AG04450 (cell line): ENCODE results near the gene CBFB. TPM values are rescaled to one million over a fixed set of nuclear protein-coding genes. Genes with fewer than 3 reads are reported as not detected.

ENCODE experiments used
- CTCF ChIA-PET: fragments of 300-600, 350-600 bp; formaldehyde crosslinking; extraction: SDS; loops from one replicate; lab custom pipeline; 2022; ENCODE audit warnings: antibody characterized with exemption, inconsistent platforms; lab: Charles Lee
- POLR2A ChIA-PET: fragments of 350-600 bp; formaldehyde crosslinking; extraction: SDS; loops from one replicate; lab custom pipeline; 2021; ENCODE audit warnings: antibody characterized with exemption, inconsistent platforms; lab: Yijun Ruan, JAX
- DNase-seq: peaks from one replicate; pipeline ENCODE4 v3.0.0-alpha.2; 2011; ENCODE audit warnings: low read depth, low spot score
- H3K27ac ChIP-seq: one replicate; pipeline ENCODE4 v1.5.1; 2012; ENCODE audit warnings: low read depth, low read length, control low read depth
- H3K27me3 ChIP-seq: one replicate; pipeline ENCODE4 v1.6.0; 2012; ENCODE audit warnings: low read length; ENCODE audit not compliant: control insufficient read depth, insufficient read depth
- H3K4me3 ChIP-seq: 2 replicates; pipeline ENCODE4 v1.5.1; 2011; ENCODE audit warnings: mild to moderate bottlenecking, low read depth, low read length, control low read depth
- H3K9me3 ChIP-seq: 2 replicates; pipeline ENCODE4 v1.5.1; 2012; ENCODE audit warnings: low read length; ENCODE audit not compliant: control insufficient read depth, insufficient read depth
- polyA plus RNA-seq: library from polyadenylated mRNA; depleted of rRNA; stranded (reverse); fragments of >200 nt; gene quantifications from 2 replicates; pipeline ENCODE4 v1.2.3, GENCODE V29; 2011
- TF ChIP-seq, protein P1 (sequence below): IDR thresholded peaks from 2 replicates; pipeline ENCODE4 v1.5.1; 2011; ENCODE audit warnings: low read depth, low read length, control low read depth, inconsistent platforms

The CBFB gene
- polyA plus RNA-seq, 1 experiment = 46.1 TPM

DNA sequence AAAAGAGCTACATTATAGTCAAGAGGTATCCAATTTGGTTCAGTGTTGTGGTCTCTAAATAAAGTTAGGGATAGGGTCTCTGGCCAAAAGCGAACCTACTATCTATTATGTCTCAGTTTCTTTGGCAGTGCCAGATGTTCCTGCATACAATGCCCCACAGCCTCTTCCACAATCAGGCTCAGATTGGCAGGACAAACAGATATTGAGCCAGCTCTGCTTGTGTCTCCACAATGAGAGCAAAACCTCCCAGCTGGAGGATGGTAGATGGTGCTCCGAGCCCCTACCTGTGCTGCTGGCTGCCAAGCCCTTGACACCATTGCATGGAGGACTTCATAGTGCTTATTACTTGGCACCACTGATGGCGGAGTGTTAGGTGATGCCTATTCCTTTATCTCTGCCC, 100.5 kb downstream of the CBFB start:
- no peaks in the 10 kb centered on the region for H3K27me3 ChIP-seq
- TF ChIP-seq, protein P1, sequence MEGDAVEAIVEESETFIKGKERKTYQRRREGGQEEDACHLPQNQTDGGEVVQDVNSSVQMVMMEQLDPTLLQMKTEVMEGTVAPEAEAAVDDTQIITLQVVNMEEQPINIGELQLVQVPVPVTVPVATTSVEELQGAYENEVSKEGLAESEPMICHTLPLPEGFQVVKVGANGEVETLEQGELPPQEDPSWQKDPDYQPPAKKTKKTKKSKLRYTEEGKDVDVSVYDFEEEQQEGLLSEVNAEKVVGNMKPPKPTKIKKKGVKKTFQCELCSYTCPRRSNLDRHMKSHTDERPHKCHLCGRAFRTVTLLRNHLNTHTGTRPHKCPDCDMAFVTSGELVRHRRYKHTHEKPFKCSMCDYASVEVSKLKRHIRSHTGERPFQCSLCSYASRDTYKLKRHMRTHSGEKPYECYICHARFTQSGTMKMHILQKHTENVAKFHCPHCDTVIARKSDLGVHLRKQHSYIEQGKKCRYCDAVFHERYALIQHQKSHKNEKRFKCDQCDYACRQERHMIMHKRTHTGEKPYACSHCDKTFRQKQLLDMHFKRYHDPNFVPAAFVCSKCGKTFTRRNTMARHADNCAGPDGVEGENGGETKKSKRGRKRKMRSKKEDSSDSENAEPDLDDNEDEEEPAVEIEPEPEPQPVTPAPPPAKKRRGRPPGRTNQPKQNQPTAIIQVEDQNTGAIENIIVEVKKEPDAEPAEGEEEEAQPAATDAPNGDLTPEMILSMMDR = no peak
- ChIA-PET CTCF (interaction anchor here (1.1 to 2.1 kb wide), 2 partner anchors 26 to 56 kb away, joined by 3 to 6 read pairs; no protein-coding TSS in a partner anchor), POLR2A (no interaction called here)
- H3K9me3 ChIP-seq = no peaks in the 10 kb centered on the region
- no peak overlapping the region for H3K27ac ChIP-seq
- H3K4me3 ChIP-seq = no peak overlapping the region
- no peak for DNase-seq

DNA sequence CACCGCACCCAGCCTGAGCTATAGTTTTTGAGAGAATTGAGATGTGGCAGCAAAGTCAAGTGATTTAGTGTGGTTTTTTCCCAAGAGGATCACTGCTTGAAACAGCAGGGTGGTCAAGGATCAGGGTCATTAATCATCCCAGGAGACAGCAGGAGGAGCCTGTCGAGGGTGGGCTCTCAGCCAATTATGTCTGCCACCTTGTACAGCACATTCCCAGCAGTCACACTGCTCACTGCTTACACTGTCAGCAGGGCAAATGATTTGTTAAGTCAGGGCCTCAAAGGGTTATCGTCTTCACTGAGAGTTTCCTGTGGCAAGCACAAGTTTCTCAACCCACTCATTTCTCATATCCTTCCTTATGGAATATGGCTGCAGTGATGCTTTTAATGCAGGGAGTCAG, 108.7 kb downstream of the CBFB start:
- no peaks in the 10 kb centered on the region for H3K27me3 ChIP-seq
- H3K9me3 ChIP-seq = no peaks in the 10 kb centered on the region; the same call in 1 of the 2 replicates
- H3K27ac ChIP-seq = no peak overlapping the region
- ChIA-PET POLR2A (no interaction called here), CTCF (interaction anchor here (0.6 to 2.2 kb wide), 3 partner anchors 18 to 319 kb away, joined by 3 to 10 read pairs (median 4); no protein-coding TSS in a partner anchor)
- TF ChIP-seq, protein P1 = no peak
- H3K4me3 ChIP-seq = no peak overlapping the region
- DNase-seq = no peak

DNA sequence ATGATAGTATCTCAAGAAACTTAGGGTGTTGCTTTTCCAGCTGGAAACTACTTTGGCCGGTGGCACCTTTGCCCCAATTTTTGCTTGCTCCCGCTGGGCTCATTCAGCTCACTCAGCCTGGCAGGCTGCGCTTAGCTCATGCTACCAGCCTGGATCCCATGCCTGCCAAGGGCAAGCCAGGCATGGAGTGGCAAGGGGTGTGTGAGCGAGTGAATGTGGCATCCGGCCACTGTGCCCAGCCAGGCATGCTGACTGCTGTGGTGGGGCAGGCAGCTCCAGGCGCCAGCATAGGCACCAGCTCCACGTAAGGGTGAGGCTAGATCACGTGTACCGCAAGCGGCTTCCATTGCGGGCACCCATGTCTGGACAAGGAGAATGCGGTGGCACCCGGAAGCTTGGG, 112.4 kb downstream of the CBFB start:
- ChIA-PET POLR2A (interaction anchor here (1.0 to 2.7 kb wide), 2 partner anchors 10 to 195 kb away, joined by 3 to 13 read pairs; partner anchors contain the start of gene B3GNT9), CTCF (interaction anchor here (0.8 to 2.6 kb wide), 3 partner anchors 9 to 41 kb away, joined by 3 to 15 read pairs (median 4); no protein-coding TSS in a partner anchor)
- Histone ChIP-seq H3K27me3 (no peaks in the 10 kb centered on the region), H3K4me3 (no peak overlapping the region), H3K27ac (no peak overlapping the region), H3K9me3 (no peaks in the 10 kb centered on the region; the same call in 1 of the 2 replicates)
- TF ChIP-seq, protein P1 = no peak
- DNase-seq = no peak

DNA sequence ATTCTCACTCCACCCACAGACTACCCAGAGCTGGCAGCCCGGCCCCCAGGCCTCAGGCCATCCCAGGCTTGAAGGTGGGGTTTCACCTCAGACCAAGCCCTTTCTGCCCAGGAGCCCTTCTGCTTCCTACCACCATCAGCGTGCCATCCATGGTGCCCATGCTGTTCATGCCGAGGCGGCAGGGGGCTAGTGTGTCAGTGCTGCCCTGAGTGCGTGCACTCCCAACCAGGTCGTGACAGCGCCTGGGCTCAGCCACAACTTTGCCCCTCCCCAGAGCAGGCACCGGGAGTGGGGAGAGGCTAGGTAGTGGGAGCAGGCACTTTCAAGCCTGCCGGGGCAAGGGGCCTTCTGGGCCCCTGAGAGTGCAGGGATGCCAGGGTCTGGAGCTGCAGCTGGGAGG, 113.4 kb downstream of the CBFB start:
- DNase-seq = no peak
- TF ChIP-seq, protein P1 = no peak
- no peak overlapping the region for H3K4me3 ChIP-seq
- no peaks in the 10 kb centered on the region; the same call in 1 of the 2 replicates for H3K9me3 ChIP-seq
- no peaks in the 10 kb centered on the region for H3K27me3 ChIP-seq
- H3K27ac ChIP-seq = no peak overlapping the region
- CTCF ChIA-PET = interaction anchor here (1.5 to 2.6 kb wide), 2 partner anchors 10 to 13 kb away, joined by 3 to 15 read pairs; no protein-coding TSS in a partner anchor
- POLR2A ChIA-PET = interaction anchor here (2.7 kb wide), 1 partner anchor 9 kb away, joined by 13 read pairs; the partner anchor contains the start of gene B3GNT9

DNA sequence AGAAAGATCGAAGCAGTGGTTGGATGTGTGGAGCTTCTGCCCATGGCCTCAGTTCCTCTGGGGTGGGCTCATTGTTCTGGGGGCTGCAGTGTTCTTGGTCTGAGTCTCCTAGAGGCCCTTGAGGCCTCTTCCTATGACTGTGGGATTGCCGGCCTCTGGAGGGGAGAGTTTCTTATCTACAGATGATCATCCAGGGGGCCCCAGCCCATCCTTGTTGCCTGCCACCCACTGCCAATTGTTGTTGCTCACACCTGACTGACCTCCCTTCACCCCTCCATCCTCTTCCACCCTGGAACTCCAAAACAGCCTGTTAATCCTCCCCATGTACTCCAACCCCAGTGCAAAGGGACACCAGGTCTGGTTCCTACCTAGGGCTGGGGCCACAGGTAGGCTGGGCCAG, 116.0 kb downstream of the CBFB start:
- Histone ChIP-seq H3K9me3 (peaks cover 6% of the 10 kb centered on the region), H3K27ac (no peak overlapping the region), H3K4me3 (no peak overlapping the region), H3K27me3 (no peaks in the 10 kb centered on the region)
- DNase-seq = no peak
- ChIA-PET POLR2A (no interaction called here), CTCF (interaction anchor here (1.2 kb wide), 1 partner anchor 10 kb away, joined by 3 read pairs; no protein-coding TSS in a partner anchor)
- TF ChIP-seq, protein P1 = no peak
